Spleen (tissue), 7 donors: ENCODE measurements around the gene DFFA.

Source experiments
- CTCF ChIP-seq, 11 experiments: fragments of 200-600 bp in 7 of 11; fragments of 450-650 bp in 4 of 11; sonication (generic) in 4 of 11; IDR thresholded peaks in 8 of 11; conservative IDR thresholded peaks in 3 of 11; 1 replicate in 7 of 11; 2 replicates in 4 of 11; pipeline versions ENCODE4 v1.4.0 to v1.8.0; 2016 to 2021; ENCODE audit warnings: antibody characterized with exemption in 11 of 11, inconsistent platforms in 4 of 11, mild to moderate bottlenecking in 1 of 11
- POLR2A ChIP-seq, 3 donors: fragments of 450-650 bp; IDR thresholded peaks; one replicate each; pipeline ENCODE4 v1.5.1; 2017; ENCODE audit warnings: antibody characterized with exemption in 3 of 3, mild to moderate bottlenecking in 1 of 3
- POLR2AphosphoS5 ChIP-seq, 3 donors: sonication (generic); formaldehyde crosslinking; IDR thresholded peaks; one replicate each; pipeline ENCODE4 v1.5.1; 2017; ENCODE audit warnings: antibody characterized with exemption in 3 of 3
- donor health status: DM: no; HTN: no; CAD: no; lungs with moderate emphysema.
- donor health status: DM: no; HTN: no; CAD: no.
- donor health status: DM: no; HTN: no; CAD: no.

- TF ChIP-seq CTCF (IDR thresholded peaks at IDR 0.05 in 8 of 11, conservative IDR thresholded peaks at IDR 0.05 in 3 of 11), result no peak
- TF ChIP-seq POLR2A (IDR thresholded peaks at IDR 0.05), result no peak
- no peak for TF ChIP-seq POLR2AphosphoS5 (IDR thresholded peaks at IDR 0.05)
Measured at GRCh38 chr1:10433790-10434189, 38.5 kb downstream of the DFFA start.
